SJCRH30 (cell line): ENCODE data around the gene LIPM. TPM values are rescaled to one million over a fixed set of nuclear protein-coding genes. Genes with fewer than 3 reads are reported as not detected.

Experiments used
- DNase-seq, 2 experiments: peaks; one replicate each; pipeline ENCODE4 v3.0.0-alpha.2; 2015 to 2020
- H3K27ac ChIP-seq: fragments of 250-450 bp; sonication (Bioruptor Pico); 2 replicates; pipeline ENCODE4 v1.5.1; 2020; ENCODE audit warnings: mild to moderate bottlenecking, moderate library complexity
- H3K27me3 ChIP-seq: fragments of 250-450 bp; sonication (Bioruptor Pico); 2 replicates; pipeline ENCODE4 v1.5.1; 2020; ENCODE audit warnings: mild to moderate bottlenecking, moderate library complexity
- H3K36me3 ChIP-seq: fragments of 250-450 bp; sonication (Bioruptor Pico); 2 replicates; pipeline ENCODE4 v1.5.1; 2020; ENCODE audit warnings: mild to moderate bottlenecking, moderate library complexity
- H3K4me1 ChIP-seq: fragments of 250-450 bp; sonication (Bioruptor Pico); 2 replicates; pipeline ENCODE4 v1.5.1; 2020; ENCODE audit warnings: mild to moderate bottlenecking, moderate library complexity
- H3K4me3 ChIP-seq: fragments of 250-450 bp; sonication (Bioruptor Pico); 2 replicates; pipeline ENCODE4 v1.5.1; 2020; ENCODE audit warnings: mild to moderate bottlenecking, moderate library complexity
- H3K9me3 ChIP-seq: fragments of 250-450 bp; sonication (Bioruptor Pico); replicated peaks from 2 replicates; pipeline ENCODE4 v1.5.1; 2020; ENCODE audit warnings: mild to moderate bottlenecking, moderate library complexity
- total RNA-seq: library from RNA; depleted of rRNA; stranded (reverse); fragments of >200 nt; shearing (Covaris generic); gene quantifications from 2 replicates; pipeline ENCODE4 v1.2.3, GENCODE V29; 2014

Gene LIPM
- total RNA-seq, 1 experiment from 2014 or later, result not detected

- no peaks in the 10 kb centered on the region for H3K9me3 ChIP-seq
- H3K4me1 ChIP-seq, result no peaks in the 10 kb centered on the region
- no peak overlapping the region for H3K27ac ChIP-seq
- no peak overlapping the region for H3K4me3 ChIP-seq
- H3K27me3 ChIP-seq, result no peaks in the 10 kb centered on the region
- no peak for DNase-seq
- H3K36me3 ChIP-seq, result no peaks in the 10 kb centered on the region
Measured at GRCh38 chr10:88841316-88842111, 39.0 kb downstream of the LIPM start.

- no peaks in the 10 kb centered on the region for H3K27me3 ChIP-seq
- H3K4me3 ChIP-seq, result no peak overlapping the region
- H3K36me3 ChIP-seq, result no peaks in the 10 kb centered on the region
- DNase-seq, result no peak
- H3K27ac ChIP-seq, result no peak overlapping the region
- no peaks in the 10 kb centered on the region for H3K4me1 ChIP-seq
- no peaks in the 10 kb centered on the region for H3K9me3 ChIP-seq
Measured at GRCh38 chr10:88843171-88843570, 40.6 kb downstream of the LIPM start.

- H3K9me3 ChIP-seq, result no peaks in the 10 kb centered on the region
- no peak overlapping the region for H3K27ac ChIP-seq
- DNase-seq, result no peak
- H3K27me3 ChIP-seq, result no peaks in the 10 kb centered on the region
- H3K4me1 ChIP-seq, result no peaks in the 10 kb centered on the region
- no peak overlapping the region for H3K4me3 ChIP-seq
- H3K36me3 ChIP-seq, result no peaks in the 10 kb centered on the region
Measured at GRCh38 chr10:88848499-88848898, 46.0 kb downstream of the LIPM start.

- DNase-seq, result no peak
- Histone ChIP-seq H3K9me3 (no peaks in the 10 kb centered on the region), H3K27me3 (no peaks in the 10 kb centered on the region), H3K4me1 (no peaks in the 10 kb centered on the region), H3K27ac (no peak overlapping the region), H3K4me3 (no peak overlapping the region), H3K36me3 (no peaks in the 10 kb centered on the region)
Measured at GRCh38 chr10:88849234-88849633, 46.7 kb downstream of the LIPM start.

- no peaks in the 10 kb centered on the region for H3K36me3 ChIP-seq
- H3K4me3 ChIP-seq, result no peak overlapping the region
- DNase-seq, result no peak
- no peaks in the 10 kb centered on the region for H3K9me3 ChIP-seq
- H3K4me1 ChIP-seq, result no peaks in the 10 kb centered on the region
- H3K27me3 ChIP-seq, result no peaks in the 10 kb centered on the region
- no peak overlapping the region for H3K27ac ChIP-seq
Measured at GRCh38 chr10:88850712-88851111, 48.2 kb downstream of the LIPM start.

GRCh38 chr10:88851706-88852105 is 49.2 kb downstream of the LIPM start, which contains the start of gene ANKRD22:
ANKRD22 (minus strand) TSS chr10:88851844; CDS start chr10:88851607, 237 bp downstream.
- Histone ChIP-seq H3K27me3 (no peaks in the 10 kb centered on the region), H3K27ac (no peak within 1 kb of the TSS), H3K9me3 (no peaks in the 10 kb centered on the region), H3K4me1 (no peaks in the 10 kb centered on the region), H3K36me3 (no peaks in the 10 kb centered on the region), H3K4me3 (no peak within 1 kb of the TSS)
- peak; percentile 2 to 29 for DNase-seq

- no peaks in the 10 kb centered on the region for H3K9me3 ChIP-seq
- no peaks in the 10 kb centered on the region for H3K27me3 ChIP-seq
- no peaks in the 10 kb centered on the region for H3K4me1 ChIP-seq
- DNase-seq, result no peak
- H3K36me3 ChIP-seq, result no peaks in the 10 kb centered on the region
- no peak overlapping the region for H3K27ac ChIP-seq
- no peak overlapping the region for H3K4me3 ChIP-seq
Measured at GRCh38 chr10:88852327-88852726, 49.8 kb downstream of the LIPM start.

GRCh38 chr10:88853155-88853881 is 50.8 kb downstream of the LIPM start:
- H3K36me3 ChIP-seq, result no peaks in the 10 kb centered on the region
- H3K9me3 ChIP-seq, result no peaks in the 10 kb centered on the region
- H3K4me3 ChIP-seq, result no peak overlapping the region
- DNase-seq, result no peak
- no peaks in the 10 kb centered on the region for H3K27me3 ChIP-seq
- H3K4me1 ChIP-seq, result no peaks in the 10 kb centered on the region
- no peak overlapping the region for H3K27ac ChIP-seq

GRCh38 chr10:88854684-88855083 is 52.2 kb downstream of the LIPM start:
- H3K36me3 ChIP-seq, result no peaks in the 10 kb centered on the region

GRCh38 chr10:88857831-88858230 is 55.3 kb downstream of the LIPM start:
- no peak overlapping the region for H3K27ac ChIP-seq
- no peaks in the 10 kb centered on the region for H3K36me3 ChIP-seq
- no peaks in the 10 kb centered on the region for H3K4me1 ChIP-seq
- no peak for DNase-seq
- H3K4me3 ChIP-seq, result no peak overlapping the region
- H3K27me3 ChIP-seq, result no peaks in the 10 kb centered on the region
- no peaks in the 10 kb centered on the region for H3K9me3 ChIP-seq

More at GRCh38 chr10:88854684-88855083, 52.2 kb downstream of the LIPM start:
- DNase-seq, result no peak
- Histone ChIP-seq H3K27ac (no peak overlapping the region), H3K27me3 (no peaks in the 10 kb centered on the region), H3K4me3 (no peak overlapping the region), H3K9me3 (no peaks in the 10 kb centered on the region), H3K4me1 (no peaks in the 10 kb centered on the region)

- H3K27me3 ChIP-seq, result no peaks in the 10 kb centered on the region
- H3K4me1 ChIP-seq, result no peaks in the 10 kb centered on the region
- no peak for DNase-seq
- no peaks in the 10 kb centered on the region for H3K9me3 ChIP-seq
- no peaks in the 10 kb centered on the region for H3K36me3 ChIP-seq
- H3K4me3 ChIP-seq, result no peak overlapping the region
- H3K27ac ChIP-seq, result no peak overlapping the region
Measured at GRCh38 chr10:88858491-88858890, 56.0 kb downstream of the LIPM start.

GRCh38 chr10:88861036-88861435 is 58.5 kb downstream of the LIPM start:
- H3K36me3 ChIP-seq, result no peaks in the 10 kb centered on the region
- DNase-seq, result no peak
- H3K27me3 ChIP-seq, result no peaks in the 10 kb centered on the region
- H3K4me1 ChIP-seq, result no peaks in the 10 kb centered on the region
- no peaks in the 10 kb centered on the region for H3K9me3 ChIP-seq
- H3K27ac ChIP-seq, result no peak overlapping the region
- no peak overlapping the region for H3K4me3 ChIP-seq

- DNase-seq, result no peak
Measured at GRCh38 chr10:88865281-88865876, 62.8 kb downstream of the LIPM start.

GRCh38 chr10:88866454-88866853 is 63.9 kb downstream of the LIPM start:
- Histone ChIP-seq H3K4me3 (no peak overlapping the region), H3K9me3 (no peaks in the 10 kb centered on the region), H3K27me3 (no peaks in the 10 kb centered on the region), H3K4me1 (no peaks in the 10 kb centered on the region), H3K36me3 (no peaks in the 10 kb centered on the region), H3K27ac (no peak overlapping the region)
- DNase-seq, result no peak

More at GRCh38 chr10:88865281-88865876, 62.8 kb downstream of the LIPM start:
- H3K27me3 ChIP-seq, result no peaks in the 10 kb centered on the region
- no peaks in the 10 kb centered on the region for H3K36me3 ChIP-seq
- H3K4me1 ChIP-seq, result no peaks in the 10 kb centered on the region
- no peak overlapping the region for H3K27ac ChIP-seq
- H3K4me3 ChIP-seq, result no peak overlapping the region
- H3K9me3 ChIP-seq, result no peaks in the 10 kb centered on the region

GRCh38 chr10:88870089-88870488 is 67.6 kb downstream of the LIPM start:
- Histone ChIP-seq H3K4me3 (no peak overlapping the region), H3K27ac (no peak overlapping the region), H3K4me1 (no peaks in the 10 kb centered on the region), H3K27me3 (no peaks in the 10 kb centered on the region), H3K9me3 (no peaks in the 10 kb centered on the region), H3K36me3 (no peaks in the 10 kb centered on the region)
- DNase-seq, result no peak
